Measurements from ENCODE around the gene TYSND1.

GRCh38 chr10:70125918-70126552 lies 20.5 kb downstream of the TYSND1 start:
- no peak for TF ChIP-seq CTCF (IDR thresholded peaks at IDR 0.05; ENCODE audit: insufficient read depth, low read length)
- TF ChIP-seq POLR2AphosphoS5 (IDR thresholded peaks at IDR 0.05; ENCODE audit: low read depth) = no peak
- TF ChIP-seq GABPA (IDR thresholded peaks at IDR 0.05; ENCODE audit: low read depth) = no peak
- TF ChIP-seq, protein P1, sequence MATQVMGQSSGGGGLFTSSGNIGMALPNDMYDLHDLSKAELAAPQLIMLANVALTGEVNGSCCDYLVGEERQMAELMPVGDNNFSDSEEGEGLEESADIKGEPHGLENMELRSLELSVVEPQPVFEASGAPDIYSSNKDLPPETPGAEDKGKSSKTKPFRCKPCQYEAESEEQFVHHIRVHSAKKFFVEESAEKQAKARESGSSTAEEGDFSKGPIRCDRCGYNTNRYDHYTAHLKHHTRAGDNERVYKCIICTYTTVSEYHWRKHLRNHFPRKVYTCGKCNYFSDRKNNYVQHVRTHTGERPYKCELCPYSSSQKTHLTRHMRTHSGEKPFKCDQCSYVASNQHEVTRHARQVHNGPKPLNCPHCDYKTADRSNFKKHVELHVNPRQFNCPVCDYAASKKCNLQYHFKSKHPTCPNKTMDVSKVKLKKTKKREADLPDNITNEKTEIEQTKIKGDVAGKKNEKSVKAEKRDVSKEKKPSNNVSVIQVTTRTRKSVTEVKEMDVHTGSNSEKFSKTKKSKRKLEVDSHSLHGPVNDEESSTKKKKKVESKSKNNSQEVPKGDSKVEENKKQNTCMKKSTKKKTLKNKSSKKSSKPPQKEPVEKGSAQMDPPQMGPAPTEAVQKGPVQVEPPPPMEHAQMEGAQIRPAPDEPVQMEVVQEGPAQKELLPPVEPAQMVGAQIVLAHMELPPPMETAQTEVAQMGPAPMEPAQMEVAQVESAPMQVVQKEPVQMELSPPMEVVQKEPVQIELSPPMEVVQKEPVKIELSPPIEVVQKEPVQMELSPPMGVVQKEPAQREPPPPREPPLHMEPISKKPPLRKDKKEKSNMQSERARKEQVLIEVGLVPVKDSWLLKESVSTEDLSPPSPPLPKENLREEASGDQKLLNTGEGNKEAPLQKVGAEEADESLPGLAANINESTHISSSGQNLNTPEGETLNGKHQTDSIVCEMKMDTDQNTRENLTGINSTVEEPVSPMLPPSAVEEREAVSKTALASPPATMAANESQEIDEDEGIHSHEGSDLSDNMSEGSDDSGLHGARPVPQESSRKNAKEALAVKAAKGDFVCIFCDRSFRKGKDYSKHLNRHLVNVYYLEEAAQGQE (IDR thresholded peaks at IDR 0.05; ENCODE audit: insufficient replicate concordance, low read depth) = no peak
- peak; percentile 69 for TF ChIP-seq SPI1 (IDR thresholded peaks at IDR 0.05; ENCODE audit: borderline replicate concordance, low read depth)
